ENCODE data around the gene APP.

- no peak for TF ChIP-seq CTCF (IDR thresholded peaks at IDR 0.05; ENCODE audit: insufficient read depth, low read length, poor library complexity, severe bottlenecking)
- TF ChIP-seq EZH2phosphoT487 (conservative IDR thresholded peaks at IDR 0.05; ENCODE audit: low read length): no peak
These were observed 23.8 kb upstream of the APP start for GRCh38 chr21:26194326-26194725.
